ENCODE data around the gene FOXN3.

- TF ChIP-seq CTCF (IDR thresholded peaks at IDR 0.05) (no peak), POLR2A (IDR thresholded peaks at IDR 0.05) (no peak)
These were observed 253.9 kb downstream of the FOXN3 start for GRCh38 chr14:89163031-89163636.

All from ovary (tissue), 3 donors.